HG03280 (cell line): ENCODE measurements around the gene F5.
A peak's percentile ranks its signal among the peaks of the same experiment; 100 is the strongest.
"Not testable (repeated sequence)": the region's sequence is repeated elsewhere in the genome, so short reads cannot be mapped to it uniquely, and the experiment has no call there.

Source experiments
- ATAC-seq: cut with Tn5 transposase; IDR thresholded peaks from one replicate; pipeline ENCODE4 v1.9.1; 2021; ENCODE audit warnings: mild to moderate bottlenecking, moderate library complexity; ENCODE audit not compliant: unreplicated experiment

Gene F5

GRCh38 chr1:169511316-169512005, 74.8 kb downstream of the F5 start:
- no peak for ATAC-seq

DNA sequence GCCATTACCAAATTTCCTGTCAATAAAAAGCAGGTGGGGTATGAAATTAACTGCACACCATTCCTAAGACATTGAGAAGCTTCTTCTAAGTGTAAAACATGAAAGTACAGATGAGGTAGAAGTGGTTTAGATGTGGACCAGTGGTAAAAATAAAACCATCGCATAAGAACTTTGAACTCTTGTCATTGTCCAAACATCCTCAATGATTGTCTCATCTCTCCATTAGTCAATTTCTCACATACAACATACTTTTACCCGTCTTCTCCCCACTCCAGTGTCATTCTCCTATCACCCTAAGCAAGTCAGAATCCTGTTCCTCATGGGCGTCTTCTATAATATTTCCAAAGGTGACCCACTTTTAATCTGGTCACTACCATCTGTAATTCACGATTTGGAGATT, 76.2 kb downstream of the F5 start:
- no peak for ATAC-seq

DNA sequence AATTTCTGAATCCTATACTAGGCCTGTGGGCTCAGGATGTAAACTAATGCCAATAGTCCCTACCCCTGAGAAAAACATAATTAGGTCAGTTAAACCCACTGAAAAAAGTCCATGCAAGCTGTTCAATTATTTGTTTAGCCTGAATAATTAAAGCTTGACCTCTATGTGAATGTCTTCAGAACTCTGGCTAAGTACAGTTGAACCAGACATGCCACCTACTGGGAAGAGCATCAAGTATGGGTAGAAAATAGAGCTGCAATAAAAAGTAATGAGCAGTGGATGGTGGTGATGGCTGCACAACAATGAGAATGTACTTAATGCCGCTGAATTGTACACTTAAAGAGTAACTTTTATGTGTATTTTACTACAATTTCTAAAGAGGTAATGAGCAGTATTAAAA, 76.9 kb downstream of the F5 start:
- ATAC-seq: no peak

DNA sequence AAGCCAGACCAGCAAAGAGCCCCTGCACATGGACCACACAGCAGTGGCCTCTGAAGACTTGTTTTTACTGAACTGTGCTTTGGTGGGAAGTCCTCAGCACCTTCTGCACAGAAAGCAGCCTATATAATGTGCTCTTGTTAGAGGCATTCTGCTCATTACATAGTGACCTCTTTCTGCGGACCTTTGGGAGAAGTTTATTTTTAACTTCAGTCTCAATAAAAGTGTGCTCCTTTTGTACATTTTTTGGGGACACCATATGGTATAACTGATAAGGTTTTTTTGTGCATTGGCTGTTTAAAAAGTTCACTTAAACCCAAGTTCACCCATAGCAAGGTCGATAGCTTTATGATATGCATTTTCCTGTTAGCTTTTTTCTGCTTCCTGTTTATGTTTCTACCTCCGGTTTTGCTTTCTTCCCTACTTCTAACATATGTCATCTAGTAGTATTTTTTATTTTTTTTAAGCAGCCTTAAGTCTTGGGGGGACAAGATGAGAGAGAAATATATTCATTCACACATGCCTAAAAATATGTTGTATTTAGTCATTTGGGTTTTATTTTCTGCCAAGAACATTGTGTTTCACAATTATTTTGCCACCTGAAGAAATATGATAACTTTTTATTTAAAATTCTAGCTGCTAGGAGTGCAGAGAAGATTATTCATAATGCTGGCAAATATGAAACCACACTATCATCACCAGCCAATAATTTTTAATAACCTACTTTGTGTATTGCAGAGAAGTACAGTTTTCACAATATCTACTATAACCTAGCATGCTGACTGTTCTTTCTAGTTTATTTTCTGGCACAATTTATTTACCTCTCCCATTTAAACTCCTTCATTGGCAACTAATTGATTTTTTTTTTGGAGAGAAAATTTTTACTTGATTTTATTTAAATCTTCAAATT, 77.6 kb downstream of the F5 start:
- ATAC-seq: no peak

GRCh38 chr1:169507413-169507812, 78.9 kb downstream of the F5 start:
- ATAC-seq: no peak

DNA sequence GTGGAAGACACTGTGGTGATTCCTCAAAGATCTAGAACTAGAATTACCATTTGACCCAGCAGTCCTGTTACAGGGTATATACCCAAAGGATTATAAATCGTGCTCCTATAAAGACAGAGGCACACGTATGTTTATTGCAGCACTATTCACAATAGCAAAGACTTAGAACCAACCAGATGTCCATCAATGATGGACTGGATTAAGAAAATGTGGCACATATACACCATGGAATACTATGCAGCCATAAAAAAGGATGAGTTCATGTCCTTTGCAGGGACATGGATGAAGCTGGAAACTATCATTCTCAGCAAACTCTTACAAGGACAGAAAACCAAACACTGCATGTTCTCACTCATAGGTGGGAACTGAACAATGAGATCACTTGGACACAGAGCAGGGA, 82.7 kb downstream of the F5 start:
- not testable (repeated sequence) for ATAC-seq

- ATAC-seq: no peak
Measured at GRCh38 chr1:169499807-169500206, 86.5 kb downstream of the F5 start.

GRCh38 chr1:169497317-169497716, 89.0 kb downstream of the F5 start:
- no peak for ATAC-seq

- no peak for ATAC-seq
Measured at GRCh38 chr1:169495916-169496315, 90.4 kb downstream of the F5 start.

DNA sequence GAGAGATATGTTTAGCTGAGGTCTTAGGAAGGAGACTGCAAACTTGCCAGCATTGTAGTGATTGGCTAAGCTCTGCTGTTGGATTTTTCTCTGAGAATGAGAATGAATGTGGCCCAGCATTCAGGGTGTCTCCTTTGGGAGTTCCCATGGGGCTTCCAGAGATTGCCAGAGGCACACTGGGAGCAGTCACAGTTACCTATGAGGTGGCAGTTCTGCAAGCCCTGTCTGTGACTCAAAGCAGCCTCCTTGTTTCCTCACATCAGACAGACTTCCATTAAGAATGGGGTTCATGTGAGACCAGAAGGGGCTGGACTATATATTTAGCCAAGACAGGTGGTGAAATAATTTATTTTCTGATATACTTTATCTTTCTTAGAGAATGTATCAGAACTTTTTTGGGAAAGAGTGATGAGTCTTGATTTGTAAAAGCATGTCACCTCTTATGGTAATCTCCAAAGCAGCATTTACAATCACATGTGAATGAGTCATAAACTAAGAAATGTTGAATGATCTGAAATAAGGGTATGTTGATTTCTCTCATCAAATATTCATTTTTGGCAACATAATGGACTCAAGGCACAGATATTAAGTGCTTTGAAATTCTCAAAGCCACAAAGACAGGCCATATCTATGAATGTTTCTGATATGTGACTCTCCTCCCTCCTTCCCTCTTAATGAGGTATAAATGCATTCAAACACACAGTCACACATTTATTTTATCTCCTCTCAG, 91.1 kb downstream of the F5 start:
- no peak for ATAC-seq

DNA sequence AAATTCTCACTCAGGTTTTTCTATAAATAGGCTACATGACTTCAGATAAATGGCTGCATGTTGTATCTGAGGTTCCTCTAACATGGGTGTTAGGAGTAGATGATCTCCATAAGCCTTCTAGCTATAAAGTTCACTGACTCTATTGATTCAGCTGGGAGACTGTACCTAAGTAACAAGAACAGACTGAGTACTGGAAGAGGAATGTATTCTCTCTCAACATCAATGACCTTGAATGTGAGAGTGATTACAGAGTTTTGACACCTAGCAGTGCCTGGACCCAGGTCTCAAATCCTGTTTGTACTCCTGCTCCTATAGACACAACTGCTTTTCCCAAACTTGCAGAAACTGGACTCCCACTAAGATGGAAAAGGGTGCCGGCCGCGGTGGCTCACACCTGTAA, 91.9 kb downstream of the F5 start:
- no peak for ATAC-seq

DNA sequence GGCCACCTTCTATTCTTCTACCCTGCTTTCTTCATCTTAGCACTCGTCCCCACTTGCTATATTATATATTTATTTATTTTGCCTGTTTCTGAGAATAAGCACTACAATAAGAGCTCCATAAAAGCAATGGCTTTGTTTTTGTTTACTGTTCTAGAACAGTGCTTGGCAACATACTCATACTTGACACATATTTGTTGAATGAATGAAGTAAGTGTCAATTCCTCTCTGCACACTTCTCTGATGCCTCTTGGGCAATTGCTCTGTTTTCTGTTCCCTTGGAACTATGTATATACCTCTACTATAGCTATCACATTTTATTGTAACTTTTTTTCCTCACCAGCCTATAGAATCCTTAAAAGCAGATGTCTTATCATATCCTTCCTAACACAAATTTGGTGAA, 93.0 kb downstream of the F5 start:
- no peak for ATAC-seq

- peak; percentile 66 for ATAC-seq
Measured at GRCh38 chr1:169491845-169492281, 94.4 kb downstream of the F5 start.

- no peak for ATAC-seq
Measured at GRCh38 chr1:169488157-169488556, 98.1 kb downstream of the F5 start.

GRCh38 chr1:169487561-169487960, 98.7 kb downstream of the F5 start:
- ATAC-seq: no peak

GRCh38 chr1:169487133-169487532, 99.1 kb downstream of the F5 start:
- no peak for ATAC-seq

GRCh38 chr1:169486281-169487051, 99.8 kb downstream of the F5 start:
- ATAC-seq: no peak

- peak; percentile 99 for ATAC-seq
Measured at GRCh38 chr1:169485431-169486280, 100.6 kb downstream of the F5 start, which contains the start of gene SLC19A2. Gene SLC19A2 (minus strand): TSS chr1:169485944. CDS start chr1:169485766, 178 bp downstream.

DNA sequence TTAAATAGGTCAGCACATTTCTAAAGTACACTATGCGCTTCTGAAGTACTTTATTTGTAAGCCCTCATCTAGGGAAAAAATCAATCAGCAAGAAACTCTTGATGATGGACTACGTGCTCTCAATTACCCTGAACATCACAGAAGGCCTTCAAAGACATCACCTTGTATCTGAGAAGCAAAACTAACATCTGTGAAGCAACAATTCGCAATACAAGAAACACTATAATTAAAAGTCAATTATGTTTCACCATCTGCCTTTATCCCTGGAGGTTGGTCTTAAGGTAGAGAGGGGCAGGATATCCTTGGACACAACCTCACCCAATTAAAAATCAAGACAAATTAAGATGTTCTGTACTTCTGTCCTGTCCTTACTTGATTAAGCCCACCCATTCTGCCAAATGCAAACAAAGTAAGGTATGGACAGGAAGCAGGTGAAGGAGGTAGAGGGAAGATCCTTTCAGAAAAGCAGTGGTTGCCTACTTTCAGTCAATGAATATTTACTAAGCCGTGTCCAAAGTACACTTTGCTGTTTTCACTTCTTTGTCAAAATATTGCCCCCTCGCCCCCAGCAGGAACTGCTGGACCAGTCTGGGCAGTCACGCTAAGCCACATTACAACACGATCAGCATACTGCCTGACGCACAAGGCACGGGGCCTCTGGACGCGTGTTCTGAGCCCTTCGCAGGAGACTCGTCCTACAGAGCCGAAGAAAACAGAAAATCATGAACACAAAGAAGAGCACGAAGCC, 101.4 kb downstream of the F5 start:
- ATAC-seq: peak; percentile 22
